GM18867 (cell line): ENCODE measurements around the gene AVPR1B.

Experiments used
- ATAC-seq: cut with Tn5 transposase; IDR thresholded peaks from one replicate; pipeline ENCODE4 v1.9.1; 2021; ENCODE audit warnings: mild to moderate bottlenecking, moderate library complexity; ENCODE audit not compliant: unreplicated experiment

Gene AVPR1B, protein sequence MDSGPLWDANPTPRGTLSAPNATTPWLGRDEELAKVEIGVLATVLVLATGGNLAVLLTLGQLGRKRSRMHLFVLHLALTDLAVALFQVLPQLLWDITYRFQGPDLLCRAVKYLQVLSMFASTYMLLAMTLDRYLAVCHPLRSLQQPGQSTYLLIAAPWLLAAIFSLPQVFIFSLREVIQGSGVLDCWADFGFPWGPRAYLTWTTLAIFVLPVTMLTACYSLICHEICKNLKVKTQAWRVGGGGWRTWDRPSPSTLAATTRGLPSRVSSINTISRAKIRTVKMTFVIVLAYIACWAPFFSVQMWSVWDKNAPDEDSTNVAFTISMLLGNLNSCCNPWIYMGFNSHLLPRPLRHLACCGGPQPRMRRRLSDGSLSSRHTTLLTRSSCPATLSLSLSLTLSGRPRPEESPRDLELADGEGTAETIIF

DNA sequence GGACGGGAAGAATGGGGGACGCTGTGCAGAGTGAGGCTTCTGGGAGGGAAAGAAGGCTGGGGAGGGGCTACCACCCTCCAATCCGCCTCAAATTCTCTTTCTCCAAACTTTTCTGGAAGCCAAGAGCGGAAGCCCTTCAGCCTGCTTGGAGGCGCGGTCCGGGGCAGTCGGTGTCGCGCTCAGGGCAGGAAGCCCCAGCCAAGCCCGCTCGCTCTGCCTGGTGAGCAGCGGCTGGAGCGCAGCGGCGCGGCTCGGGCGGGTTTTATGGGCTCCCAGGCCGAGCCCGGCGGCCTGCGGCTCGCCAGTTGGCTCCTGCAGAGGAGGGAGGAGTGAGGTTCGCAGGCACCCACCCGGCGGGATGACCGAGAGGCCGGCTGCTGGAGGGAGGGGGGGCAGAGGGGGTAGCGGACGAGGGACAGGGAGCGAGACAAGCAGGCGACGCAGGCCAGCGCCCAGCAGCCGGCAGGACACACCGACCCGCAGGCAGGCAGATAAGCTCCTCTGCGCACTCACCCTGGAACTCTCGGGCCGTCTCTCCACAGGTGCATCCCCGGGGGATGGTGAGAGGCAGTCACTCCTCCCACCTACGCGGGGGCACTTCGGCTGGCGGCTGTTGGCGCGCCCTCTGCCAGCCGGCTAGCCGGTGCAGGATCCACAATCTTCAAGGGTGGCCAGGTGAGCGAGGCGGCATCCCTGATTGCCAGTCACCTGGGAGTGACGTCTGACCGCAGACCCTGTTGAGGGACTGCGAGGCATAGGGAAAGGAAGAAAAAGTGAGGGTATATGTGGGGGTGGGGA is at the start of gene AVPR1B:
TSS of gene AVPR1B (minus strand) at position 238 of the 798 bp plus-strand sequence. CDS start 498 bp downstream, outside the sequence.
- no peak for ATAC-seq

DNA sequence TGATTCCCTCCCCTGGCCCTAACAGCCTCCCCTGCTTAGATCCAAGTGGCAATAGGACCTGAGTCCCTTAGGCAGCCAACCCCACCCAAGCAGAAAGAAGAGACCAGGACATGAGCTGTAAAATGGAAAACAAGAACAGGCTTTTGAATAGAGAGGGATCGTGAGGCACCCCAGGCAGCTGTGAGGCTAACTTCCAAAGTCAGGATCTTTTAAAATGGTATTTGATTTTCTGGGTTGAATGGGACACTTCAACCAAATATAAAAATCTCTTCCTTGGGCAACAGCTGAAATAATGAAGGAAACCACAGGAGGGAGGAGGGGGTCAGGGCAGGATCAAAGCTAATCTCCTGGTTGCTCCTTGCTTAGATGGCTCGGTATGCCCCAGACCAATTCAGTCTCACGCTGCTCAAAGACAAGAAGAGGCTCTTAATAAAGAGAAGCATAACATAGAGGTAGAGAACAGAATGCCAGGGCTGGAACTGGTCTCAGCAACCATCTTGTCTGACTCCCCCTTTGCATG is 28.6 kb upstream of the AVPR1B start:
- ATAC-seq, result no peak

DNA sequence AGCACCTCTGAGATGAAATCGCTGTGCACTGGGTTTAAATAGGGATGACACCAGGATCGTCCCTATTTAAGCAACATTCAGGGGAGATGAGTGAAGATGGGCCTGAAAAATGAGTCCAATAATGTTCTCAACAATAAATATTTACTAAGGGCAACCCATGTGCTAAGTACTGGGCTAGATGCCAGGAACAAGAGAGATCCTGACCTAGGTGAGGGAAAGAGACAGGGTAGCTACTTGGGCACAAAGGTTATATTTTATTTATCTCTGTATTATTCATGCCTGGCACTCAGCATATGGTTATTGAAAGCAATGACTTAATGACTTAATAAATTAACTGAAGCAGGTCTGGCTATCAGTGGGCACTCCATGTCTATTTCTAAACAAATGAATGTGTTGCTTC is 27.4 kb upstream of the AVPR1B start:
- ATAC-seq, result no peak

DNA sequence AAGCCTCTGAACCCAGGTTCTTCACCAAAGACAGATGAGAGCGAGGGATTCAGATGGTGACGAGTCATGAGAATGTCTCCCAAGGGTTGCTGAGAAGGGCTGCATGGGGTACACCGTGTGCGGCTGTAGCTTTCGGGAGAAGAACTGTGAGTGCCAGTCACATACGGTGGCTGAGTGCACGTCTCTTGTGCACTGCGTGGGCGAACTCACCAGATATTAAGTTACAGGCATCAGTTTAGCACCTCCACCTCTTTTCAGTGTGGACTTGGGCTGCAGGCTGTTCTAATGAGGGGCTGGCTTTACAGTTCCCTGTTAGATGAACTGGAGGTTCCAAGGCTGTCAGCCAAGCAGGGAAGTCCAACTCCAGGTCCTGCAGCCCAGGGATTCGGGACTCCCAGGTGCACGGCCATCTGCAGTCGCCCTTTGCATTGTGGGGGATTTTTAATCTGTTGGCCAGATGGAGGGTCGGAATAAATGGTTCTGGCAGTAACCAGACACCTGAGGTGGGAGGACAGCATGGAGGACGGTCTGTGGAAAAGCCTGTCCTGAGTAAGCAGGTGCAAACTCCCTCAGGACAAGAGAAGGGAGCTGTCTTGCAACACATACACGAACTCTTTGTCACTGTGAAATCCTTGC is 26.5 kb upstream of the AVPR1B start:
- no peak for ATAC-seq

DNA sequence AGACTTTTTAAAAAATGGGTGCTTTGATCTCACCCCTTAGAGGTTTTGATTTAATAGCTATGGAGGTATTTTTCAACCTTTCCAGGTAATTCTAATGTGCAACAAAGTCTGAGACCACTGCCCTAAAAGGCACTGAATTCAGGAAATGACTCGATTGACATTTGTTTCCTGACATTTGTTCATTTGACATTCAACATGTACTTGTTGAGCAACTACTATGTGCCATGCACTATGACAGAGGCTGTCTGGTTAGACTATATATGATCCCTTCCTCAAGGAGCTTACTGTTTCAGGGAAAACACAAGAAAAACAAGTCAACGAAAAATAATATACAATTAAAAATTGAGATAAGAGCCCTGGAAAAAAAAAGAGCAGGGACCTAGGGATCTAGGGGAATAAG is 25.6 kb upstream of the AVPR1B start:
- no peak for ATAC-seq

DNA sequence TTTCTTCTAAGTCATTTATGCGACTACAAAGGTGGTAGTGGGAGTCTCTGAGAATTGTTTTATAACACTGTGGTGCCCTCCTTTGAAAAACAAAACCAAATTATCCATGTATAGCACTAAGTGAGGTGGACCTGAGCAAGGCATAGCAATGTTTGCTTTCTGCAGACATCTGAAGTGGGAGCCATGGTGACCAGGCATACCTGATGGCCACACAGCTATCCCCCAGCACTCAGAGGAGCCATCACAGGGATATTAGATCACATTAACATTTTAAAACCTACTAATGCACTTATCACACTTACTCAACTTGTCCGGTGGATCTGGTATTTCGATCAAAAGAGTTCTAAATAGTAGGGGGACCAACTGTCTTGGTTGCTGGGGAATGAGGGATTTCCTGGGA is 24.8 kb upstream of the AVPR1B start:
- ATAC-seq, result no peak

DNA sequence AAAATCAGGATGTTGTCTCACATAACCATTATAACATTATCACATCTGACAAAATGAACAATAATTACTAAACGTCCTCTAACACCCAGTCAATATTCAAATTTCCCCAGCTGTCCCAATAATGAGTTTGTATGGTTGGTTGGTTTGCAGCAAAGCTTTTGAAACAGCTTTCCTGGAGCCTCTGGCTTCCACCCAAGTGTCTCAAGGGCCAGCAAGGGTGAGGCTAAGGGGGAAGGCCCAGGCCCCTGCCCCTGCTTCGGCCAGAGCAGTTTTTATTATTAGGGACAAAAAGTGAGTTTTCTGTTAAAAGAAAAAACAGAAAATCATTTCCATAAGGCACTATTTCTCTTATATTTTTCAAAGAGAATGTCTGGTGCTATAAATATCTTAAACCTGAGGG is 19.1 kb upstream of the AVPR1B start:
- no peak for ATAC-seq

DNA sequence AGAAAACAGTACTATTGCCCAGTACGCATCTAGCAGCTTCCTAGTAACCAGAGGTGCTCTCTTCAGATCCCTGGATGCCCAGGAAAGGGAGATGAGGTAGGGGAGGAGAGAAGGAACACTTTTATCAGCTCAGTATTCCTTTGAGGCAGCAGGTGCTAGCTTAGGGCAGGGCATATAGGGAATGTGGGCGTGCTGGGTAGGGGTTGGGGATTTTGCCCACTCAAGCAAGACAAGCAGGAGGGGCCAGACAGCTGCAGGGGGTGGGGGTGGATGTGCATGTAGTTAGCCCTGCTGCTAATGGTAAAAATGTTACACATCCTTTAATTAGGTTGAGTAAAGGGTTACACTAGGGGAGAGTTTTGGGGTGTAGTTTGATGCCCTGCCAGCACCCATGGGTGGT is 18.1 kb upstream of the AVPR1B start:
- no peak for ATAC-seq

DNA sequence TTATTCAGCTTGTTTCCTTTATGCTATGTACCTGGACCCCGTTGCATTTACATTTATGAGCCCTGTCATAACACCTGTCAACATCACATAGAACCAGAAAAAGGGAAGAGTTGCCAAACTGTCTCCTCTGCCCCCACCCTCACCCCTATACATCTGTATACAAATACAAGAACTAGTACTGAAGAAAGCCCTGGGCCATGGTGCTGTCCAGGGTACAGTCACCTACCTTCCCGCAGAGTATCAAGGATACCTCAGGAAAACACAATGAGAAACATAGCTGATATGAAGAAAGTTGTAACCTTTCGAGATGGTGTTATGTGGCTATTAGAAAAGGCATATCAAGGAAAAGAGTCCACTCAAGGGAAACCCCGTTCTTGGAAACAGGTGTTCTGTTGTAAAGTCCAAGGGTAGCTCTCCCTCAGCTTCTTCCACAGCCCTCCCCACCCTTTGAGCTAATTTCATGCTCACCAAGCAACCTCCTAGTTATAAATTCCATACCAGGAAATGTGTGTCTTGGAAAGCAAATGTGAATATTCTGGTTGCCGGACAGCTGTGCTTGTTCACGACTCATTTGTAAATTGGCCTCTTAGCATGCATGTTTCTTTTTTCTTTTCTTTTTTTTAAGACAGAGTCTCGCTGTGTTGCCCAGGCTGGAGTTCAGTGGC is 16.7 kb upstream of the AVPR1B start:
- no peak for ATAC-seq

DNA sequence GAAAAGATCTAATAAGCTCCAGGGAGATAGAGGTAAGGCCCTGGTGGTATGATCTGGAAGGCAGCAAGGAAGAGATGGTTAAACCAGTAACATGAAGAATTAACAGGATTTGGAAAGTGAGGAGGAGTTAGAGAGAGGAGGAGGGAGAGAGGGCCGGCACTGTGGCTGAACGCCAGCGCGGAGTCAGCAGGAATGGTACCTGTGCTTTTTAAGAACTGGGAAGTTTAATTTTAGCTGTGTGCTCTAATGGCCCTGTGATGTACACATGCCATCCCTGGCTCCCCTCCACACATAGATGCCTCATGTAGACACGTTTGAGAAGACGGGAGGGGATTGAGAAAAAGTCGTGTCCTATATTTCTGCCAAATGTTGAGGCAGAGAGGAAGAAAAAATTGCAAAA is 13.8 kb upstream of the AVPR1B start:
- ATAC-seq, result no peak

DNA sequence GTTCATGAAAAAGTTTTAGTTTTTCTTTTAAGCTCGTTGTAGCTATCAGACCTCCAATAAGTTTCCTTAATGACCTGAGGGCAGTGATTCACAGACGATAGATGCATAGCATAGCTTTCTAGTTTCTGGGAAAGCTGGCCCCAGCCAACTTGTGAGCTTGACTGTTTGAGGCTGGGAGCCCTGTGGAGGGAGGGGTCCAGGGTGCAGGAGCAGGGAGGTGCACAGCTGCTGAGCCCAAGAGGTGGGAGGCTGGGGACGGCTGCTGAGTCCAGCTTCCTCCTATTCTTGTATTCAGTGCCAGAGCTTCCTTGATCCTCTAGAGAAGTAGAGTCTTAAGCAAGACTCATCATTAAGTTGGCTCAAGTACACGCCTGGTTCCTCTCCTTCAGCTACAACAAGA is 11.0 kb upstream of the AVPR1B start:
- ATAC-seq, result no peak

DNA sequence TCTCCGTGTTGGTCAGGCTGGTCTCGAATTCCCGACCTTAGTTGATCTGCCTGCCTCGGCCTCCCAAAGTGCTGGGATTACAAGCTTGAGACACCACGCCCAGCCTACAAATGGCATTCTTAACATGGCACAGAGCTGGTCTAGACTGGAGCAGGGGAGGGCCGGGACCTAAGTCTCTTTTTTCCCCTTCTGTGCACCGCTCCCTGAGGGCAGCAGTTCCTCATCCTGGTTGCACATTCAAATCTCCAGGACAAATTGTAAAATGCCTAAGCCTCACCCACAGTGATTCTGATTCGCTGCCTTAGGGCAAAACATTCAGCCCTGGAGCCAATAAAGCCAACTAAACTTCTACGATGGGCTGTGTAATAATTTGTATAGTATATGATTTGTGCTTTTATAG is 10.1 kb upstream of the AVPR1B start:
- ATAC-seq, result no peak

DNA sequence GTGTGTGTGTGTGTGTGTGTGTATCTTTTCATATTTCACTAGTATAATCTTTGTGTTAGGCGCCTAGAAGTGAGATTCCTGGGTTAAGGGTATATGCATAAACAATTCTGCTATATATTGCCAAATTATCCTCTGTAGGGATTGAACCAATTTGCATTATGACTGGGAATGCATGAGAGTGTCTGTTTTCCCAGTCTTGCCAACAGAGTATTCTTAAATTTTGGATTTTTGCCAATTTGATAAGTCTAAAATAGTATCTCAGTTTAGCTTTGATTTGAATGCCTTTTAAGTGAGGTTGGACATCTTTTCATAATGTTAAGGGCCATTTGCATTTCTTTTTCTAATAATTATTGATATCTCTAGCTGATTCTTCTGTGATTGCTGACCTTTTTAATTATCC is 8.2 kb upstream of the AVPR1B start:
- ATAC-seq, result no peak

DNA sequence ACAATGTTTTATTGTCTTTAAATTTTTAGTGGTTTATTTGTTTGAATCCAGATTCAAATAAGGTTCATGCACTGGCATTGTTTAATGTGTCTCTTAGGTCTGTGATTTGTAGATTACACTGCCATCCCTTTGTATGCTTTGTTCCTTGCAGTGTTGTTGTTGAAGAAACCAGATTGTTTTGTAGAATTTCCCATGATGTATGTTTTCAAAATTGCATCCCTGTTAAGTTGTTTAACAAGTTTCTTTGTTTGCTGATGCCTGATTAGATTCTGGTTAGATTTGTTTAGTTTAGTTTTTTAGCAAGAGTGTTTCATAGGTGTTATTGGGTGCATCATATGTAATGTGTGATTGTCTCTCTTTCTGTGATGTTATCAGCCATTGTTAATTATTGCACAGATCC is 5.5 kb upstream of the AVPR1B start:
- no peak for ATAC-seq

DNA sequence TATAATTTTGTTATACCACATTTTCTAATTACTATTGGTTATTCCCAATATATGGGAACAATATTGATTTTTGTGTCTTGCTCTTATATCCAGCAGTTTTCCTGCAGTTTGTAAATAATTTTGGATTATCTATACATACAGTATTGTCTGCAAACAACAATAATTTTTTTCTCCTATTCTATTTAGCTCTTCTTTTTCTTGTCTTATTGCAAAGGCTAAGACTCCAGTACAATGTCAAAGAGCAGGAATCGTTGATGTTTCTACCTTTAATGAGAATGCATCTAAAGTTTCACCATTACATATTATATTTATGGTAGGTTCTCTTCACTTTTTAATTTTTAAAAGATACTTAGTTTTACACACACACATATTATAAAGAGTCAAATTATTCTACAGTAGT is 4.1 kb upstream of the AVPR1B start:
- no peak for ATAC-seq

DNA sequence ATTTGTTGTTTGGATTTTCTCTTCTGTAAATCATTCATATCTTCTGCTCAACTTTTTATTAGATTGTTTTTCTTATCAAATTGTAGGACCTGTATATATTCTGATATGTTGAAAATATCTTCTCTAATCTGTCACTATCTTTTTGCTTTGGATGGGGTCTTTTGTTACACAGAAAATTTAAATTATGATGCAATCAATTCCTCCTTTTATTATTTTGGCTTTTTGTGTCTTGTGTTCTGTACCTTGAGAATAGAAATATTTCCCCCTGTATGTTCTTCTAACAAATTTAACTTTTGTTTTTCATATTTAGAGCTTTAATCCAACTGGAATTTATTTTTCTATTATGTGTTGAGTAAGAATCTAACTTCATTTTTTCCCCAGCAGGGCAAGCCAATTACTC is 3.2 kb upstream of the AVPR1B start:
- no peak for ATAC-seq

DNA sequence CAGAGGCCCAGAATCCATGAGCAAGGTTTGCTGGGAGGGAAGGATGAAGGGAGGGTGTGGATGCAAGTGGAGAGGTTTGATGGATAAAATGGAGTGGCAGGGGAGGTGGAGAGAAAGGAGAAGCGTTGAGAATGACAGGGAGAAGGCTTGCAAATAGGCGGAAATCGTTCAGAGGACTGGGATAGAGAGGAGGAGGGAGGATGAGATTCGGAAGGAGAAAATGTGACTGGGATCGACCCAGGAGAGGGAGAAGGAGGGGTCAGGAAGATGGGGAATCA is 376 bp downstream of the AVPR1B start:
- no peak for ATAC-seq

DNA sequence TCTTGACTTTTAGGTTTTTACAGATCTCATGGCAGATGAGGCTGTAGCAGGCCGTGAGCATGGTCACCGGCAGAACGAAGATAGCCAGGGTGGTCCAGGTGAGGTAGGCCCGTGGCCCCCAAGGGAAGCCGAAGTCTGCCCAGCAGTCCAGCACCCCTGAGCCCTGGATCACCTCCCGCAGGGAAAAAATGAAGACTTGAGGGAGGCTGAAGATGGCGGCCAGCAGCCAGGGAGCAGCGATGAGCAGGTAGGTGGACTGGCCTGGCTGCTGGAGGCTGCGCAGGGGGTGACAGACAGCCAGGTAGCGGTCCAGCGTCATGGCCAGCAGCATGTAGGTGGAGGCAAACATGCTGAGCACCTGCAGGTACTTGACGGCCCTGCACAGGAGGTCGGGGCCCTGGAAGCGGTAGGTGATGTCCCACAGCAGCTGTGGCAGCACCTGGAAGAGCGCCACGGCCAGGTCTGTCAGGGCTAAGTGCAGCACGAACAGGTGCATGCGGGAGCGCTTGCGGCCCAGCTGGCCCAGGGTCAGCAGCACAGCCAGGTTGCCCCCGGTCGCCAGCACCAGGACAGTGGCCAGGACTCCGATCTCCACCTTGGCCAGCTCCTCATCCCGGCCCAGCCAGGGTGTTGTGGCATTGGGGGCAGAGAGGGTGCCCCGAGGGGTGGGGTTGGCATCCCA is 856 bp downstream of the AVPR1B start:
- ATAC-seq, result no peak

DNA sequence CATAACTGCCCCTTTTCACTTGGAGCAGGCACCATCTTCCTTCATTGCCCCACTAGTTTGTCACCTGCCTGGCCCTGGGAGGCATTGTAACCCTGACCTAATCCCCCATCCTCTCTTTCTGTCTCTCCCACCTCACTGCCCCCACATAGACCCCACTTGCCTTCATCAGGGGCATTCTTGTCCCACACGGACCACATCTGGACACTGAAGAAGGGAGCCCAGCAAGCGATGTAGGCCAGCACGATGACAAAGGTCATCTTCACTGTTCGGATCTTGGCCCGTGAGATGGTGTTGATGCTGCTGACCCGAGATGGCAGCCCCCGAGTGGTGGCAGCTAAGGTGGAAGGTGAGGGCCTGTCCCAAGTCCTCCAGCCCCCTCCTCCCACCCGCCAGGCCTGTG is 1.4 kb downstream of the AVPR1B start:
- no peak for ATAC-seq

DNA sequence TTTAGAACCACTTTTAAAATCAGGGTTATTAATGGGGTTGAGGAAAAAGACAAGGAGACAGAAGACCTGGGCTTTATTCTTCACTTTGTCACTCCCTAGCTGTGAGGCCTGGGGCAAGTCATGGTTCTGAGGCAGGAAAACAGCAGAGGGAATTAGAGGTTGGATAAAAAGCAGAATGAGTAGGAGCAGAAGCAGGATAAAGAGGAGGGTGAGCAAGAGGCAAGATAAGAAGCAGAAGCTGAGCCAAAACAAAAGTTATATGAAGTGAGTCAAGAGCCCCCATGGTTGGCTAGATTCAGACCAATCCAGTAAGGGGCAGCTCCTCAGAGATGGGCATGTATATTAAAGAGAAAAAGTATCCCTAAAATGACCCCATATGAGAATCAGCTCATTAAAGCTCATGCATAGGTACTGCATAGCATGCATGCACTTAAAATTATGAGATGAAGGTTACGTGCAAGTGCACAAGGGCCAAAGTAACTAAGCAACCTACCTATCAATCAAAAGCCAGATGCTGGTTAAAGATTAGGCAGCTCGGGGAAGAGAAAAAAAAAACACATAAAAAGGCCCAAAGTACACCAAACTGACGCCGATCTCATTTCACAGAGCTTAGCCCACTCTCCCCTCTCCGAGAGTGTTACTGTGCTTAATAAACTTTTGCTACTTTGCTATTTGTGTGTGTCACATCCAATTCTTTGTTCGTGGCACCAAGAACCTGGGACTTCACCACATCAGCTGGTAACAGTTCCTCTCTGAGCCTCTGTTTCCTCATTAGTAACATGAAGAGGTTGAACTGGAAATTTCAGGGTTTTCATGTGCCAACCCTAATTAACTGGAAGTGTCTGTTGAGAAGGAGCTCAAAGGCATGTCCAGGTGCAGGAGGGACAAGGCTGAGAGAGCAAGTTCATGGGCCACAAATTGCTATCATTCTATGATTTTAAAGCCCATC is 2.2 kb downstream of the AVPR1B start:
- ATAC-seq, result no peak
